IMR-90 (cell line): ENCODE results near the gene PTPRQ. TPM values are rescaled to one million over a fixed set of nuclear protein-coding genes. Genes with fewer than 3 reads are reported as not detected.

Source experiments
- ATAC-seq: fragments of 200-7000 bp; cut with Tn5 transposase; 2 replicates; pipeline ENCODE4 v1.9.1; 2020; ENCODE audit warnings: low read depth, mild to moderate bottlenecking, moderate library complexity
- BruUV-seq: library from RNA; stranded (reverse); fragments of 400-500 nt; replicated peaks from 2 replicates; lab custom pipeline; 2021; lab: Mats Ljungman, UMichigan
- CTCF ChIA-PET: fragments of 300-600 bp; formaldehyde crosslinking; extraction: SDS; loops from one replicate; lab custom pipeline; 2021; ENCODE audit warnings: antibody characterized with exemption; lab: Yijun Ruan, JAX
- POLR2A ChIA-PET: fragments of 300-600 bp; sonication (Branson Sonifier 250); formaldehyde crosslinking; loops from one replicate; lab custom pipeline; 2022; ENCODE audit warnings: antibody characterized with exemption; ENCODE audit not compliant: unreplicated experiment; lab: Charles Lee
- DNase-seq: peaks from one replicate; pipeline ENCODE4 v3.0.0; 2013
- H2AFZ ChIP-seq: replicated peaks from 2 replicates; pipeline ENCODE3; 2013; ENCODE audit warnings: low read length, mild to moderate bottlenecking; ENCODE audit not compliant: poor library complexity
- H2AK5ac ChIP-seq: 2 replicates; pipeline ENCODE4 v1.6.1; 2013; ENCODE audit warnings: low read depth, low read length, inconsistent platforms
- H2AK9ac ChIP-seq: replicated peaks from 2 replicates; pipeline ENCODE3; 2013; ENCODE audit warnings: mild to moderate bottlenecking, low read depth, low read length, moderate library complexity; ENCODE audit not compliant: poor library complexity
- H2BK120ac ChIP-seq: 2 replicates; pipeline ENCODE4 v1.6.1; 2013; ENCODE audit warnings: low read depth, low read length, inconsistent platforms
- H2BK15ac ChIP-seq: 3 replicates; pipeline ENCODE4 v1.6.1; 2013; ENCODE audit warnings: low read depth, low read length, inconsistent platforms
- H2BK20ac ChIP-seq: 2 replicates; pipeline ENCODE4 v1.6.1; 2013; ENCODE audit warnings: low read depth, mild to moderate bottlenecking, inconsistent platforms, low read length, moderate library complexity
- H2BK5ac ChIP-seq: 2 replicates; pipeline ENCODE4 v1.6.1; 2013; ENCODE audit warnings: mild to moderate bottlenecking, low read depth, low read length, inconsistent platforms; ENCODE audit not compliant: poor library complexity, severe bottlenecking
- H3K14ac ChIP-seq: replicated peaks from 2 replicates; pipeline ENCODE4 v1.6.1; 2013; ENCODE audit warnings: low read depth, low read length, inconsistent platforms
- H3K18ac ChIP-seq: 2 replicates; pipeline ENCODE4 v1.6.1; 2013; ENCODE audit warnings: low read depth, low read length, control low read depth
- H3K23ac ChIP-seq: 2 replicates; pipeline ENCODE4 v1.6.1; 2013; ENCODE audit warnings: low read depth, low read length, inconsistent platforms
- H3K27ac ChIP-seq: 2 replicates; pipeline ENCODE4 v1.5.1; 2013; ENCODE audit warnings: mild to moderate bottlenecking, control low read depth, low read length; ENCODE audit not compliant: insufficient read depth
- H3K27me3 ChIP-seq: 2 replicates; pipeline ENCODE4 v1.6.1; 2013; ENCODE audit warnings: low read length; ENCODE audit not compliant: control insufficient read depth, insufficient read depth
- H3K36me3 ChIP-seq: 2 replicates; pipeline ENCODE4 v1.6.1; 2013; ENCODE audit warnings: low read length, mixed read lengths; ENCODE audit not compliant: control insufficient read depth, insufficient read depth
- H3K4ac ChIP-seq: 2 replicates; pipeline ENCODE4 v1.6.1; 2013; ENCODE audit warnings: low read depth, low read length, inconsistent platforms
- H3K4me1 ChIP-seq: 2 replicates; pipeline ENCODE4 v1.6.1; 2013; ENCODE audit warnings: low read length, mixed read lengths; ENCODE audit not compliant: control insufficient read depth, insufficient read depth
- H3K4me2 ChIP-seq: 2 replicates; pipeline ENCODE4 v1.6.1; 2013; ENCODE audit warnings: low read depth, mild to moderate bottlenecking, control low read depth, low read length, moderate library complexity
- H3K4me3 ChIP-seq: 2 replicates; pipeline ENCODE4 v1.5.1; 2013; ENCODE audit warnings: low read depth, mild to moderate bottlenecking, control low read depth, low read length, moderate library complexity; ENCODE audit not compliant: insufficient read depth
- H3K56ac ChIP-seq: 2 replicates; pipeline ENCODE4 v1.6.1; 2013; ENCODE audit warnings: low read length, inconsistent platforms; ENCODE audit not compliant: insufficient read depth; ENCODE audit errors: extremely low read depth
- H3K79me1 ChIP-seq, 2 experiments: 2 replicates each; pipeline ENCODE4 v1.6.1; 2013; ENCODE audit warnings: low read length in 2 of 2, inconsistent platforms in 1 of 2, low read depth in 1 of 2
- H3K9ac ChIP-seq: 2 replicates; pipeline ENCODE4 v1.6.1; 2013; ENCODE audit warnings: low read depth, low read length, control low read depth
- H3K9me1 ChIP-seq: 2 replicates; pipeline ENCODE4 v1.6.1; 2013; ENCODE audit warnings: low read length, inconsistent platforms; ENCODE audit not compliant: insufficient read depth
- H3K9me3 ChIP-seq: 2 replicates; pipeline ENCODE4 v1.6.1; 2013; ENCODE audit warnings: low read length; ENCODE audit not compliant: control insufficient read depth, insufficient read depth
- H4K20me1 ChIP-seq: 2 replicates; pipeline ENCODE4 v1.6.1; 2013; ENCODE audit warnings: low read length, inconsistent platforms; ENCODE audit not compliant: insufficient read depth
- H4K5ac ChIP-seq: 2 replicates; pipeline ENCODE4 v1.6.1; 2013; ENCODE audit warnings: mild to moderate bottlenecking, low read depth, low read length, control low read depth
- H4K8ac ChIP-seq, 2 experiments: 2 replicates each; pipeline ENCODE4 v1.6.1; 2013; ENCODE audit warnings: low read depth in 2 of 2, low read length in 2 of 2, control low read depth in 1 of 2, inconsistent platforms in 1 of 2
- H4K91ac ChIP-seq: 2 replicates; pipeline ENCODE4 v1.6.1; 2013; ENCODE audit warnings: low read depth, low read length, inconsistent platforms; ENCODE audit not compliant: insufficient read depth
- BHLHE40 ChIP-seq: fragments of 150-350 bp; IDR thresholded peaks from 2 replicates; pipeline ENCODE4 v1.6.1; 2016; ENCODE audit warnings: mild to moderate bottlenecking, low read depth, low read length
- CEBPB ChIP-seq: IDR thresholded peaks from 2 replicates; pipeline ENCODE4 v1.6.1; 2012; ENCODE audit warnings: low read depth, low read length, improper control_type of control experiment
- CHD1 ChIP-seq: IDR thresholded peaks from 2 replicates; pipeline ENCODE4 v1.6.1; 2012; ENCODE audit warnings: low read depth, low read length, improper control_type of control experiment
- MAZ ChIP-seq: IDR thresholded peaks from 2 replicates; pipeline ENCODE4 v1.6.1; 2012; ENCODE audit warnings: low read depth, mild to moderate bottlenecking, low read length, improper control_type of control experiment, moderate library complexity, borderline replicate concordance
- NFE2L2 ChIP-seq: fragments of 150-350 bp; IDR thresholded peaks from 2 replicates; pipeline ENCODE4 v1.6.1; 2016; ENCODE audit warnings: low read depth, mild to moderate bottlenecking, low read length
- POLR2A ChIP-seq: IDR thresholded peaks from 2 replicates; pipeline ENCODE4 v1.6.1; 2012; ENCODE audit warnings: mild to moderate bottlenecking, low read depth, low read length
- SMC3 ChIP-seq: fragments of 150-350 bp; IDR thresholded peaks from 2 replicates; pipeline ENCODE4 v1.6.1; 2016; ENCODE audit warnings: low read depth, mild to moderate bottlenecking, antibody characterized with exemption, low read length, moderate library complexity
- dilution Hi-C: fragments of 300-500 bp; cut with HindIII; formaldehyde crosslinking; loops from one replicate; pipeline ENCODE4 v1.14.3; 2018; ENCODE audit warnings: low sequenced_read_pairs; ENCODE audit not compliant: unreplicated experiment
- in situ Hi-C: fragments of 300-500 bp; cut with MboI; formaldehyde crosslinking; loops from 3 replicates; pipeline ENCODE4 v1.14.3; 2019; ENCODE audit warnings: low sequenced_read_pairs, inconsistent platforms, mixed read lengths
- intact Hi-C: fragments of 100-400 bp; cut with micrococcal nuclease; formaldehyde crosslinking; loops from 2 replicates; pipeline ENCODE4 v1.10.0; 2022
- polyA plus RNA-seq, 3 experiments: library from polyadenylated mRNA; depleted of rRNA; stranded (reverse); fragments of >200 nt; gene quantifications; 2 replicates each; pipeline ENCODE4 v1.2.3, GENCODE V29; 2012; ENCODE audit warnings: low replicate concordance in 1 of 3
- total RNA-seq: library from RNA; depleted of rRNA; stranded (reverse); fragments of >200 nt; gene quantifications from 2 replicates; pipeline ENCODE4 v1.2.3, GENCODE V29; 2012

Gene PTPRQ
- total and polyA plus RNA-seq, 2 of the 4 experiments (the other 2 are of a cell fraction) = 0.96 to 1.4 TPM

DNA sequence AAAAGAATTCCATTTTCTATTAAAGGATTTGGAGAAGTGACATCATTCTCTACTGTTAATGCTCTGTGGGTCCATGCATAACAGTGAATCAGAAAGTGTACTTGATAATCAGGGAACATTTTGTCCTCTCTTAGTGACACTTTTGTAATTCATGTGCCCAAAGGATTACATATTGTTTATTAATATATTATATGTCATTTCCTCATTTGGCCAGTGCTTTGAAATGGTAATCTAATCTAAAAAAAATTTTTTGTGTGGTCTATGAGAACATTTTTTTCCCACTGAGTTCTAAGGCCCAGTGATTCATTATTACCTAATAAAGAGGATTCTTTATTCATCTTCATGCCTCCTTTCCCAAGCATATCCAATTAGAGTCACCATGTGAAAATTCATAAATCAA lies 183.7 kb downstream of the PTPRQ start:
- Histone ChIP-seq H2BK20ac (no peak overlapping the region), H3K4me2 (no peak overlapping the region), H3K14ac (no peak overlapping the region), H2AK5ac (no peak overlapping the region), H3K27ac (no peak overlapping the region), H3K23ac (no peak overlapping the region), H3K4me1 (no peaks in the 10 kb centered on the region; the same call in 1 of the 2 replicates), H3K4me3 (no peak overlapping the region), H2BK5ac (peak overlapping the region; percentile 44), H3K4ac (no peak overlapping the region), H2BK15ac (no peak overlapping the region), H2BK120ac (no peak overlapping the region), H4K8ac (no peak overlapping the region; a peak in 1 of 4 replicates), H3K9me1 (no peaks in the 10 kb centered on the region), H2AK9ac (no peak overlapping the region), H2AFZ (no peak overlapping the region), H3K9ac (no peak overlapping the region), H3K56ac (no peak overlapping the region), H4K20me1 (no peaks in the 10 kb centered on the region), H3K79me1 (no peaks in the 10 kb centered on the region), H4K5ac (no peak overlapping the region), H3K36me3 (no peaks in the 10 kb centered on the region), H3K27me3 (no peaks in the 10 kb centered on the region), H3K9me3 (no peaks in the 10 kb centered on the region; the same call in 1 of the 2 replicates), H3K18ac (no peak overlapping the region), H4K91ac (no peak overlapping the region)
- ChIA-PET POLR2A (no interaction called here), CTCF (interaction anchor here (0.7 kb wide), 1 partner anchor 355 kb away, joined by 3 read pairs; no protein-coding TSS in a partner anchor)
- TF ChIP-seq POLR2A (no peak), CEBPB (peak; percentile 58; the same call in 1 of the 2 replicates), CHD1 (no peak), BHLHE40 (peak; percentile 19; the same call in 1 of the 2 replicates), SMC3 (no peak), MAZ (no peak), NFE2L2 (no peak)
- intact Hi-C loops (loop anchor here (10.0 kb wide), 1 partner anchor 153 kb away; no protein-coding TSS in a partner anchor), in situ Hi-C loops (no loop called here), dilution Hi-C loops (no loop called here)
- DNase-seq (peak; percentile 85), ATAC-seq (peak; percentile 90)
- BruUV-seq = no TSS peak
